HEK293 (cell line): Measurements from ENCODE around the gene HELLS.

Source experiments
- CTCF ChIA-PET: fragments of 350-600 bp; formaldehyde crosslinking; extraction: SDS; loops from one replicate; lab custom pipeline; 2021; ENCODE audit warnings: antibody characterized with exemption; lab: Yijun Ruan, JAX
- POLR2A ChIA-PET: fragments of 300-600 bp; formaldehyde crosslinking; extraction: SDS; loops from one replicate; lab custom pipeline; 2020; ENCODE audit warnings: antibody characterized with exemption, inconsistent platforms; lab: Yijun Ruan, JAX
- H3K27ac ChIP-seq: fragments of 200-500 bp; sonication (Bioruptor generic); 2 replicates; pipeline ENCODE4 v1.5.1; 2014; ENCODE audit warnings: low read depth, low read length, control low read depth, inconsistent platforms; ENCODE audit errors: extremely low read depth
- H3K36me3 ChIP-seq, 2 experiments: fragments of 200-500 bp in 1 of 2; sonication (Bioruptor generic) in 1 of 2; 1 replicate in 1 of 2; 2 replicates in 1 of 2; pipeline ENCODE4 v1.5.1; 2014 to 2017; ENCODE audit warnings: inconsistent platforms in 2 of 2, low read length in 2 of 2; ENCODE audit not compliant: control insufficient read depth in 2 of 2, insufficient read depth in 1 of 2
- H3K4me1 ChIP-seq: fragments of 200-500 bp; sonication (Bioruptor generic); 2 replicates; pipeline ENCODE4 v1.5.1; 2014; ENCODE audit warnings: mild to moderate bottlenecking, low read length, inconsistent platforms; ENCODE audit not compliant: control insufficient read depth, insufficient read depth
- H3K4me3 ChIP-seq: 2 replicates; pipeline ENCODE4 v1.5.1; 2011; ENCODE audit warnings: low read depth, mild to moderate bottlenecking, control low read depth, low read length, moderate library complexity
- H3K9me3 ChIP-seq: fragments of 200-500 bp; sonication (Bioruptor generic); 2 replicates; pipeline ENCODE4 v1.5.1; 2014; ENCODE audit warnings: low read depth, low read length, inconsistent platforms; ENCODE audit not compliant: control insufficient read depth, insufficient read depth
- FEZF1 ChIP-seq: fragments of 450-650 bp; formaldehyde crosslinking; IDR thresholded peaks from 2 replicates; pipeline ENCODE4 v1.5.1; 2016; ENCODE audit warnings: missing biosample characterization, missing genetic modification characterization
- GLI4 ChIP-seq: fragments of 450-650 bp; formaldehyde crosslinking; IDR thresholded peaks from 2 replicates; pipeline ENCODE4 v1.5.1; 2016; ENCODE audit warnings: missing biosample characterization, missing genetic modification characterization
- PRDM1 ChIP-seq: fragments of 450-650 bp; formaldehyde crosslinking; IDR thresholded peaks from 2 replicates; pipeline ENCODE4; 2016; ENCODE audit warnings: missing biosample characterization, missing genetic modification characterization
- SP3 ChIP-seq: fragments of 450-650 bp; formaldehyde crosslinking; IDR thresholded peaks from 2 replicates; pipeline ENCODE4 v1.5.1; 2016; ENCODE audit warnings: missing biosample characterization, missing genetic modification characterization
- TRIM28 ChIP-seq: IDR thresholded peaks from 2 replicates; pipeline ENCODE4 v1.6.1; 2011; ENCODE audit warnings: low read length, control low read depth, borderline replicate concordance
- ZFP37 ChIP-seq: fragments of 450-650 bp; formaldehyde crosslinking; IDR thresholded peaks from 2 replicates; pipeline ENCODE4 v1.5.1; 2016; ENCODE audit warnings: missing biosample characterization, missing genetic modification characterization
- ZNF16 ChIP-seq: fragments of 450-650 bp; formaldehyde crosslinking; IDR thresholded peaks from 2 replicates; pipeline ENCODE4 v1.5.1; 2016; ENCODE audit warnings: low read depth, missing biosample characterization, missing genetic modification characterization
- ZNF274 ChIP-seq, 2 experiments: fragments of 200-500 bp in 1 of 2; fragments of 450-650 bp in 1 of 2; sonication (Bioruptor generic) in 1 of 2; formaldehyde crosslinking in 1 of 2; IDR thresholded peaks; 2 replicates each; pipeline versions ENCODE4 v1.5.1 to v1.6.1; 2014 to 2016; ENCODE audit warnings: borderline replicate concordance in 1 of 2, inconsistent platforms in 1 of 2, low read length in 1 of 2, missing biosample characterization in 1 of 2, missing genetic modification characterization in 1 of 2
- ZNF391 ChIP-seq: fragments of 450-650 bp; formaldehyde crosslinking; IDR thresholded peaks from 2 replicates; pipeline ENCODE4 v1.5.1; 2016; ENCODE audit warnings: low read depth, missing biosample characterization, missing genetic modification characterization, borderline replicate concordance
- ZNF404 ChIP-seq: fragments of 450-650 bp; formaldehyde crosslinking; IDR thresholded peaks from 2 replicates; pipeline ENCODE4 v1.5.1; 2017; ENCODE audit warnings: missing biosample characterization, missing genetic modification characterization
- ZNF521 ChIP-seq: fragments of 450-650 bp; formaldehyde crosslinking; IDR thresholded peaks from 2 replicates; pipeline ENCODE4 v1.5.1; 2017; ENCODE audit warnings: missing biosample characterization, mild to moderate bottlenecking, missing genetic modification characterization
- ZNF560 ChIP-seq: fragments of 450-650 bp; formaldehyde crosslinking; IDR thresholded peaks from 2 replicates; pipeline ENCODE4 v1.5.1; 2017; ENCODE audit warnings: missing biosample characterization, missing genetic modification characterization, borderline replicate concordance
- ZNF677 ChIP-seq: fragments of 450-650 bp; IDR thresholded peaks from 2 replicates; pipeline ENCODE4 v1.5.0; 2018; ENCODE audit warnings: missing biosample characterization, mild to moderate bottlenecking, missing genetic modification characterization, moderate library complexity
- TF ChIP-seq, protein P1 (sequence below): fragments of 450-650 bp; formaldehyde crosslinking; IDR thresholded peaks from 2 replicates; pipeline ENCODE4 v1.5.1; 2016; ENCODE audit warnings: missing biosample characterization, missing genetic modification characterization
- TF ChIP-seq, protein P2 (sequence below): fragments of 450-650 bp; formaldehyde crosslinking; IDR thresholded peaks from 2 replicates; pipeline ENCODE4 v1.5.1; 2017; ENCODE audit warnings: missing biosample characterization, missing genetic modification characterization
- TF ChIP-seq, protein P3 (sequence below): fragments of 450-650 bp; formaldehyde crosslinking; conservative IDR thresholded peaks from 2 replicates; pipeline ENCODE4 v1.5.1; 2016; ENCODE audit warnings: low read depth, missing biosample characterization, missing genetic modification characterization
- TF ChIP-seq, protein P4 (sequence below): fragments of 450-650 bp; formaldehyde crosslinking; IDR thresholded peaks from 2 replicates; pipeline ENCODE4 v1.5.1; 2017; ENCODE audit warnings: missing biosample characterization, missing genetic modification characterization

Gene HELLS

DNA sequence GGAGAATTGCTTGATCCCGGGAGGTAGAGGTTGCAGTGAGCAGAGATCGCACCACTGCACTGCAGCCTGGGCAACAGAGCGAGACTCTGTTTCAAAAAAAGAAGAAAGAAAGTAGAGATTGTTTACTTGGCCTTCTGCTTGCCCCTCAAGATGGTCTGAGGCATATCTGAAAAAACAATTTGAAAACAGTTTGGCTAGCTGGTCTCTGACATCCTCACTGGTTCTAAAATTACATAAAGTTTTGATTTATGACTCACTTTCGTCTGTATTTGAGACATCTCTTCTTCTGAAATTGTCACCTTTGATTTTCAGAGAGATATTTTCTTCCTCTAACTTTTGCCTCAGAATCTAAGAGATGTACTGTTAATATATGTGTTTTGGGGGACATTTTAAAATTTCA, 49.6 kb upstream of the HELLS start:
- POLR2A ChIA-PET, result no interaction called here
- H3K4me3 ChIP-seq, result no peak overlapping the region
- peaks cover 4% of the 10 kb centered on the region; the same call in 1 of the 2 replicates for H3K4me1 ChIP-seq
- no peak overlapping the region for H3K27ac ChIP-seq
- H3K36me3 ChIP-seq, result no peaks in the 10 kb centered on the region; a peak in 1 of 3 replicates
- no peaks in the 10 kb centered on the region for H3K9me3 ChIP-seq
- CTCF ChIA-PET, result interaction anchor here (0.7 kb wide), 1 partner anchor 280 kb away, joined by 3 read pairs; no protein-coding TSS in a partner anchor
- TF ChIP-seq, protein P1, sequence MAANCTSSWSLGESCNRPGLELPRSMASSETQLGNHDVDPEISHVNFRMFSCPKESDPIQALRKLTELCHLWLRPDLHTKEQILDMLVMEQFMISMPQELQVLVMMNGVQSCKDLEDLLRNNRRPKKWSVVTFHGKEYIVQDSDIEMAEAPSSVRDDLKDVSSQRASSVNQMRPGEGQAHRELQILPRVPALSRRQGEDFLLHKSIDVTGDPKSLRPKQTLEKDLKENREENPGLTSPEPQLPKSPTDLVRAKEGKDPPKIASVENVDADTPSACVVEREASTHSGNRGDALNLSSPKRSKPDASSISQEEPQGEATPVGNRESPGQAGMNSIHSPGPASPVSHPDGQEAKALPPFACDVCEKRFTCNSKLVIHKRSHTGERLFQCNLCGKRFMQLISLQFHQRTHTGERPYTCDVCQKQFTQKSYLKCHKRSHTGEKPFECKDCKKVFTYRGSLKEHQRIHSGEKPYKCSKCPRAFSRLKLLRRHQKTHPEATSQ (tag by site-specific recombination), result no peak
- TF ChIP-seq GLI4 (tag by site-specific recombination) (no peak), ZNF391 (tag by site-specific recombination) (no peak), ZNF560 (no peak), PRDM1 (tag by site-specific recombination) (no peak), SP3 (tag by site-specific recombination) (no peak), ZNF16 (tag by site-specific recombination) (no peak), FEZF1 (no peak), ZNF521 (tag by site-specific recombination) (no peak), ZNF404 (tag by site-specific recombination) (no peak), TRIM28 (no peak), ZFP37 (tag by site-specific recombination) (no peak), ZNF677 (tag by site-specific recombination) (no peak)
- TF ChIP-seq, protein P2, sequence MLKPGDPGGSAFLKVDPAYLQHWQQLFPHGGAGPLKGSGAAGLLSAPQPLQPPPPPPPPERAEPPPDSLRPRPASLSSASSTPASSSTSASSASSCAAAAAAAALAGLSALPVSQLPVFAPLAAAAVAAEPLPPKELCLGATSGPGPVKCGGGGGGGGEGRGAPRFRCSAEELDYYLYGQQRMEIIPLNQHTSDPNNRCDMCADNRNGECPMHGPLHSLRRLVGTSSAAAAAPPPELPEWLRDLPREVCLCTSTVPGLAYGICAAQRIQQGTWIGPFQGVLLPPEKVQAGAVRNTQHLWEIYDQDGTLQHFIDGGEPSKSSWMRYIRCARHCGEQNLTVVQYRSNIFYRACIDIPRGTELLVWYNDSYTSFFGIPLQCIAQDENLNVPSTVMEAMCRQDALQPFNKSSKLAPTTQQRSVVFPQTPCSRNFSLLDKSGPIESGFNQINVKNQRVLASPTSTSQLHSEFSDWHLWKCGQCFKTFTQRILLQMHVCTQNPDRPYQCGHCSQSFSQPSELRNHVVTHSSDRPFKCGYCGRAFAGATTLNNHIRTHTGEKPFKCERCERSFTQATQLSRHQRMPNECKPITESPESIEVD (tag by site-specific recombination), result no peak
- TF ChIP-seq, protein P3, sequence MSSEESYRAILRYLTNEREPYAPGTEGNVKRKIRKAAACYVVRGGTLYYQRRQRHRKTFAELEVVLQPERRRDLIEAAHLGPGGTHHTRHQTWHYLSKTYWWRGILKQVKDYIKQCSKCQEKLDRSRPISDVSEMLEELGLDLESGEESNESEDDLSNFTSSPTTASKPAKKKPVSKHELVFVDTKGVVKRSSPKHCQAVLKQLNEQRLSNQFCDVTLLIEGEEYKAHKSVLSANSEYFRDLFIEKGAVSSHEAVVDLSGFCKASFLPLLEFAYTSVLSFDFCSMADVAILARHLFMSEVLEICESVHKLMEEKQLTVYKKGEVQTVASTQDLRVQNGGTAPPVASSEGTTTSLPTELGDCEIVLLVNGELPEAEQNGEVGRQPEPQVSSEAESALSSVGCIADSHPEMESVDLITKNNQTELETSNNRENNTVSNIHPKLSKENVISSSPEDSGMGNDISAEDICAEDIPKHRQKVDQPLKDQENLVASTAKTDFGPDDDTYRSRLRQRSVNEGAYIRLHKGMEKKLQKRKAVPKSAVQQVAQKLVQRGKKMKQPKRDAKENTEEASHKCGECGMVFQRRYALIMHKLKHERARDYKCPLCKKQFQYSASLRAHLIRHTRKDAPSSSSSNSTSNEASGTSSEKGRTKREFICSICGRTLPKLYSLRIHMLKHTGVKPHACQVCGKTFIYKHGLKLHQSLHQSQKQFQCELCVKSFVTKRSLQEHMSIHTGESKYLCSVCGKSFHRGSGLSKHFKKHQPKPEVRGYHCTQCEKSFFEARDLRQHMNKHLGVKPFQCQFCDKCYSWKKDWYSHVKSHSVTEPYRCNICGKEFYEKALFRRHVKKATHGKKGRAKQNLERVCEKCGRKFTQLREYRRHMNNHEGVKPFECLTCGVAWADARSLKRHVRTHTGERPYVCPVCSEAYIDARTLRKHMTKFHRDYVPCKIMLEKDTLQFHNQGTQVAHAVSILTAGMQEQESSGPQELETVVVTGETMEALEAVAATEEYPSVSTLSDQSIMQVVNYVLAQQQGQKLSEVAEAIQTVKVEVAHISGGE (tag by site-specific recombination), result no peak
- TF ChIP-seq, protein P4, sequence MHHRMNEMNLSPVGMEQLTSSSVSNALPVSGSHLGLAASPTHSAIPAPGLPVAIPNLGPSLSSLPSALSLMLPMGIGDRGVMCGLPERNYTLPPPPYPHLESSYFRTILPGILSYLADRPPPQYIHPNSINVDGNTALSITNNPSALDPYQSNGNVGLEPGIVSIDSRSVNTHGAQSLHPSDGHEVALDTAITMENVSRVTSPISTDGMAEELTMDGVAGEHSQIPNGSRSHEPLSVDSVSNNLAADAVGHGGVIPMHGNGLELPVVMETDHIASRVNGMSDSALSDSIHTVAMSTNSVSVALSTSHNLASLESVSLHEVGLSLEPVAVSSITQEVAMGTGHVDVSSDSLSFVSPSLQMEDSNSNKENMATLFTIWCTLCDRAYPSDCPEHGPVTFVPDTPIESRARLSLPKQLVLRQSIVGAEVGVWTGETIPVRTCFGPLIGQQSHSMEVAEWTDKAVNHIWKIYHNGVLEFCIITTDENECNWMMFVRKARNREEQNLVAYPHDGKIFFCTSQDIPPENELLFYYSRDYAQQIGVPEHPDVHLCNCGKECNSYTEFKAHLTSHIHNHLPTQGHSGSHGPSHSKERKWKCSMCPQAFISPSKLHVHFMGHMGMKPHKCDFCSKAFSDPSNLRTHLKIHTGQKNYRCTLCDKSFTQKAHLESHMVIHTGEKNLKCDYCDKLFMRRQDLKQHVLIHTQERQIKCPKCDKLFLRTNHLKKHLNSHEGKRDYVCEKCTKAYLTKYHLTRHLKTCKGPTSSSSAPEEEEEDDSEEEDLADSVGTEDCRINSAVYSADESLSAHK (tag by site-specific recombination), result no peak

DNA sequence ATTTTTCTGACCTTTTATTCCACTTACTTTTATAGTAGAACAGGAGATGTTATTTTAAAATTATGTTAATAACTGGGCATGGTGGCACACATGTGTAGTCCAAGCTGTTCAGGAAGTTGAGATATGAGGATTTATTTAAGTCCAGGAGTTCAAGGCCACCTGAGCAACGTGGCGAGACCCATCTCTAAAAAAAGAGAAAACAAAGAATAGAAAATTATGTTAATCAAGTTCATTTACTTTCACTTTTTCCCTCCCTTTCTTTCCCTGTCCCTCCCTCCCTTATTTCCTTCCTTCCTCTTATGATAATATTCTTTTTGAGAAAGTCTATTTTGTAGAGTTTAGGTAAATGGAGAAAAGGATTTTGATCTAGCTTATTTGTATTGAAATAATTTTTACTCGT, 48.9 kb upstream of the HELLS start:
- no peak overlapping the region for H3K4me3 ChIP-seq
- ChIA-PET POLR2A (no interaction called here), CTCF (interaction anchor here (0.7 kb wide), 2 partner anchors 219 to 429 kb away, joined by 3 to 4 read pairs; no protein-coding TSS in a partner anchor)
- H3K36me3 ChIP-seq, result no peaks in the 10 kb centered on the region; a peak in 1 of 3 replicates
- H3K9me3 ChIP-seq, result no peaks in the 10 kb centered on the region
- TF ChIP-seq ZNF274 (IDR thresholded peaks at IDR 0.05; ENCODE audit: low read length) (no peak), ZNF274 (tag by site-specific recombination; IDR thresholded peaks at IDR 0.05; ENCODE audit: borderline replicate concordance) (no peak), PRDM1 (tag by site-specific recombination) (peak; percentile 50; the same call in 1 of the 2 replicates)
- H3K27ac ChIP-seq, result no peak overlapping the region
- H3K4me1 ChIP-seq, result no peaks in the 10 kb centered on the region
